ENCODE data around the gene ERCC6L2. TPM values are rescaled to one million over a fixed set of nuclear protein-coding genes. Genes with fewer than 3 reads are reported as not detected.

The ERCC6L2 gene
- total RNA-seq, 4 donors from 2014 or later, result 25.8 to 51.4 (median 36.4) TPM

- WGBS, 2 donors, result 95 to 97% methylated on average over 2 of the region's 2 CpGs
- no peak for DNase-seq (ENCODE audit: low spot score in 2 of 2)
- no peak overlapping the region for H3K4me3 ChIP-seq (ENCODE audit: low read depth, poor library complexity, severe bottlenecking)
- TF ChIP-seq CTCF (IDR thresholded peaks at IDR 0.05) (no peak), POLR2A (IDR thresholded peaks at IDR 0.05) (no peak)
- intact Hi-C loops (cut with DNase I; ENCODE audit: low total_unique reads), result no loop called here
Observed at GRCh38 chr9:95896580-95896979, 21.1 kb downstream of the ERCC6L2 start.

- intact Hi-C loops (cut with DNase I; ENCODE audit: low total_unique reads), result no loop called here
- 37 to 53% methylated on average over 3 of the region's 3 CpGs for WGBS, 2 donors
- TF ChIP-seq POLR2A (IDR thresholded peaks at IDR 0.05) (no peak), CTCF (IDR thresholded peaks at IDR 0.05) (no peak)
- DNase-seq (ENCODE audit: low spot score in 2 of 2), result no peak
- H3K4me3 ChIP-seq (ENCODE audit: low read depth, poor library complexity, severe bottlenecking), result no peak overlapping the region
Observed at GRCh38 chr9:95901506-95901905, 26.0 kb downstream of the ERCC6L2 start.

GRCh38 chr9:95903398-95903797 is 27.9 kb downstream of the ERCC6L2 start:
- no peak for TF ChIP-seq POLR2A (IDR thresholded peaks at IDR 0.05)
- no peak for TF ChIP-seq CTCF (IDR thresholded peaks at IDR 0.05)
- intact Hi-C loops (cut with DNase I; ENCODE audit: low total_unique reads), result no loop called here
- DNase-seq (ENCODE audit: low spot score in 2 of 2), result no peak
- no peak overlapping the region for H3K4me3 ChIP-seq (ENCODE audit: low read depth, poor library complexity, severe bottlenecking)

- 84 to 94% methylated on average over 2 of the region's 2 CpGs for WGBS, 2 donors
- no peak for DNase-seq (ENCODE audit: low spot score in 2 of 2)
- TF ChIP-seq POLR2A (IDR thresholded peaks at IDR 0.05) (no peak), CTCF (IDR thresholded peaks at IDR 0.05) (no peak)
- intact Hi-C loops (cut with DNase I; ENCODE audit: low total_unique reads), result no loop called here
- H3K4me3 ChIP-seq (ENCODE audit: low read depth, poor library complexity, severe bottlenecking), result no peak overlapping the region
Observed at GRCh38 chr9:95907794-95908193, 32.3 kb downstream of the ERCC6L2 start.

GRCh38 chr9:95910023-95910707 is 34.7 kb downstream of the ERCC6L2 start:
- no peak for DNase-seq (ENCODE audit: low spot score in 2 of 2)
- WGBS, 2 donors, result 77 to 93% methylated on average over 3 of the region's 3 CpGs
- H3K4me3 ChIP-seq (ENCODE audit: low read depth, poor library complexity, severe bottlenecking), result no peak overlapping the region
- intact Hi-C loops (cut with DNase I; ENCODE audit: low total_unique reads), result no loop called here
- TF ChIP-seq CTCF (IDR thresholded peaks at IDR 0.05) (no peak), POLR2A (IDR thresholded peaks at IDR 0.05) (no peak)

GRCh38 chr9:95910770-95911340 is 35.4 kb downstream of the ERCC6L2 start:
- 95% methylated on average over 3 of the region's 3 CpGs for WGBS, 2 donors
- TF ChIP-seq CTCF (IDR thresholded peaks at IDR 0.05), result no peak
- no peak for TF ChIP-seq POLR2A (IDR thresholded peaks at IDR 0.05)
- H3K4me3 ChIP-seq (ENCODE audit: low read depth, poor library complexity, severe bottlenecking), result no peak overlapping the region
- DNase-seq (ENCODE audit: low spot score in 2 of 2), result no peak
- intact Hi-C loops (cut with DNase I; ENCODE audit: low total_unique reads), result no loop called here
